ENCODE measurements around the gene SEC14L5.

DNA sequence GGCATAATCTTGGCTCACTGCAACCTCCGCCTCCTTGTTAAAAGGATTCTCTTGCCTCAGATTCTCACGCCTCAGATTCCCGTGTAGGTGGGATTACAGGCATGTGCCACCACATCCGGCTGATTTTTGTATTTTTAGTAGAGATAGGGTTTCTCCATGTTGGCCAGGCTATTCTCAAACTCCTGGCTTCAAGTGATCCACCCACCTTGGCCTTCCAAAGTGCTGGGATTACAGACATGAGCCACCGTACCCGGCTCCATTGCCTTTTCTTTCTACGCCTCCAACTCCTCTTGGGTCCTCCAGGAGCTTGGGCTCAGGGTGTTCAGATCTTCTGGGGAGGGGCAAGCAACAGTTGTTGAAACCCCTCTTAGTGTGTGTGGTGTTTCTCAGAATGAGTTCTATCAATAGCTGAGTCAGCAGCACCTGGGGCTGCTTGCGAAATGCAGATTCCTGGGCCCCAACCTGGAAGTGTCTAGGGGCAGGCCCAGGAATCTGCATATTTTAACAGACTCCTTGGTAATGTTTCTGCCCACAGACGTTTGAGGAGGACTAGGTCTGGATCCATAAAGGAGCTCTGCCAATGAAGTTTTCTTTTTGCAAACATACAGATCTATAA is 31.4 kb downstream of the SEC14L5 start:
- TF ChIP-seq, protein P1, sequence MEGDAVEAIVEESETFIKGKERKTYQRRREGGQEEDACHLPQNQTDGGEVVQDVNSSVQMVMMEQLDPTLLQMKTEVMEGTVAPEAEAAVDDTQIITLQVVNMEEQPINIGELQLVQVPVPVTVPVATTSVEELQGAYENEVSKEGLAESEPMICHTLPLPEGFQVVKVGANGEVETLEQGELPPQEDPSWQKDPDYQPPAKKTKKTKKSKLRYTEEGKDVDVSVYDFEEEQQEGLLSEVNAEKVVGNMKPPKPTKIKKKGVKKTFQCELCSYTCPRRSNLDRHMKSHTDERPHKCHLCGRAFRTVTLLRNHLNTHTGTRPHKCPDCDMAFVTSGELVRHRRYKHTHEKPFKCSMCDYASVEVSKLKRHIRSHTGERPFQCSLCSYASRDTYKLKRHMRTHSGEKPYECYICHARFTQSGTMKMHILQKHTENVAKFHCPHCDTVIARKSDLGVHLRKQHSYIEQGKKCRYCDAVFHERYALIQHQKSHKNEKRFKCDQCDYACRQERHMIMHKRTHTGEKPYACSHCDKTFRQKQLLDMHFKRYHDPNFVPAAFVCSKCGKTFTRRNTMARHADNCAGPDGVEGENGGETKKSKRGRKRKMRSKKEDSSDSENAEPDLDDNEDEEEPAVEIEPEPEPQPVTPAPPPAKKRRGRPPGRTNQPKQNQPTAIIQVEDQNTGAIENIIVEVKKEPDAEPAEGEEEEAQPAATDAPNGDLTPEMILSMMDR (conservative IDR thresholded peaks at IDR 0.05; ENCODE audit: low read depth, low read length), result no peak
- TF ChIP-seq, protein P2, sequence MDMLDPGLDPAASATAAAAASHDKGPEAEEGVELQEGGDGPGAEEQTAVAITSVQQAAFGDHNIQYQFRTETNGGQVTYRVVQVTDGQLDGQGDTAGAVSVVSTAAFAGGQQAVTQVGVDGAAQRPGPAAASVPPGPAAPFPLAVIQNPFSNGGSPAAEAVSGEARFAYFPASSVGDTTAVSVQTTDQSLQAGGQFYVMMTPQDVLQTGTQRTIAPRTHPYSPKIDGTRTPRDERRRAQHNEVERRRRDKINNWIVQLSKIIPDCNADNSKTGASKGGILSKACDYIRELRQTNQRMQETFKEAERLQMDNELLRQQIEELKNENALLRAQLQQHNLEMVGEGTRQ (IDR thresholded peaks at IDR 0.05; ENCODE audit: low read depth, low read length), result no peak
- TF ChIP-seq POLR2A (IDR thresholded peaks at IDR 0.05; ENCODE audit: low read depth, low read length) (no peak), CHD1 (IDR thresholded peaks at IDR 0.05; ENCODE audit: low read depth, low read length) (no peak), FOS (IDR thresholded peaks at IDR 0.05; ENCODE audit: low read depth, low read length) (no peak), RCOR1 (IDR thresholded peaks at IDR 0.05; ENCODE audit: insufficient replicate concordance, low read length) (no peak), MAFK (IDR thresholded peaks at IDR 0.05; ENCODE audit: low read depth, low read length) (peak; percentile 44; the same call in 1 of the 2 replicates), MAZ (IDR thresholded peaks at IDR 0.05; ENCODE audit: borderline replicate concordance, low read depth, low read length) (no peak), RAD21 (IDR thresholded peaks at IDR 0.05; ENCODE audit: low read length) (no peak)
- TF ChIP-seq, protein P3, sequence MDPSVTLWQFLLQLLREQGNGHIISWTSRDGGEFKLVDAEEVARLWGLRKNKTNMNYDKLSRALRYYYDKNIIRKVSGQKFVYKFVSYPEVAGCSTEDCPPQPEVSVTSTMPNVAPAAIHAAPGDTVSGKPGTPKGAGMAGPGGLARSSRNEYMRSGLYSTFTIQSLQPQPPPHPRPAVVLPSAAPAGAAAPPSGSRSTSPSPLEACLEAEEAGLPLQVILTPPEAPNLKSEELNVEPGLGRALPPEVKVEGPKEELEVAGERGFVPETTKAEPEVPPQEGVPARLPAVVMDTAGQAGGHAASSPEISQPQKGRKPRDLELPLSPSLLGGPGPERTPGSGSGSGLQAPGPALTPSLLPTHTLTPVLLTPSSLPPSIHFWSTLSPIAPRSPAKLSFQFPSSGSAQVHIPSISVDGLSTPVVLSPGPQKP (IDR thresholded peaks at IDR 0.05; ENCODE audit: borderline replicate concordance, low read depth, low read length), result no peak
